Tibial nerve (tissue), 3 donors: ENCODE measurements around the gene WDPCP.

ENCODE experiments used
- CTCF ChIP-seq, 5 experiments: fragments of 200-600 bp in 3 of 5; fragments of 450-650 bp in 2 of 5; sonication (generic) in 3 of 5; IDR thresholded peaks; one replicate each; pipeline ENCODE4 v1.5.1; 2016 to 2019; ENCODE audit warnings: antibody characterized with exemption in 5 of 5, mild to moderate bottlenecking in 3 of 5, moderate library complexity in 2 of 5
- POLR2A ChIP-seq, 2 donors: fragments of 450-650 bp; IDR thresholded peaks; one replicate each; pipeline ENCODE4 v1.6.1; 2017; ENCODE audit warnings: antibody characterized with exemption in 2 of 2, mild to moderate bottlenecking in 2 of 2, moderate library complexity in 2 of 2

GRCh38 chr2:63525905-63526304 is 62.4 kb downstream of the WDPCP start:
- TF ChIP-seq POLR2A (IDR thresholded peaks at IDR 0.05) (no peak), CTCF (IDR thresholded peaks at IDR 0.05) (no peak)
